T-cell (primary cell): ENCODE data around the gene ZNF280D. TPM values are rescaled to one million over a fixed set of nuclear protein-coding genes. Genes with fewer than 3 reads are reported as not detected.
"Not testable (repeated sequence)": the region's sequence is repeated elsewhere in the genome, so short reads cannot be mapped to it uniquely, and the experiment has no call there.

Source experiments
- ATAC-seq, 4 experiments: fragments of 200-7000 bp in 3 of 4; fragments of 150-1000 bp in 1 of 4; cut with Tn5 transposase; replicated peaks in 1 of 4; 1 replicate in 3 of 4; 2 replicates in 1 of 4; pipeline ENCODE4 v1.10.0; 2021; ENCODE audit warnings: moderate library complexity in 3 of 4, mild to moderate bottlenecking in 2 of 4, moderate number of reproducible peaks in 1 of 4
- CTCF ChIA-PET, 2 donors: fragments of 300-600 bp; sonication (Branson Sonifier 250); formaldehyde crosslinking; loops; one replicate each; lab custom pipeline; 2022; ENCODE audit warnings: antibody characterized with exemption in 2 of 2; lab: Charles Lee
- POLR2A ChIA-PET, 2 donors: fragments of 300-600 bp; sonication (Branson Sonifier 250); formaldehyde crosslinking; loops; one replicate each; lab custom pipeline; 2022; ENCODE audit warnings: antibody characterized with exemption in 2 of 2; lab: Charles Lee
- DNase-seq, 35 experiments: peaks; one replicate each; pipeline versions ENCODE4 v3.0.0 to v3.0.0-alpha.2; 2013 to 2023
- H3K27ac ChIP-seq: one replicate; pipeline ENCODE4 v1.5.1; 2013; ENCODE audit warnings: low read length
- H3K27me3 ChIP-seq, 2 experiments: replicated peaks in 1 of 2; 1 replicate in 1 of 2; 2 replicates in 1 of 2; pipeline versions ENCODE4 v1.6.1 to v1.7.0; 2013; ENCODE audit warnings: low read length in 1 of 2, mixed read lengths in 1 of 2; ENCODE audit not compliant: control insufficient read depth in 2 of 2, insufficient read depth in 2 of 2; ENCODE audit errors: extremely low read depth in 1 of 2
- H3K36me3 ChIP-seq, 2 donors: 1 replicate in 1 of 2; 2 replicates in 1 of 2; pipeline versions ENCODE4 v1.6.1 to v1.7.0; 2013; ENCODE audit warnings: low read length in 1 of 2; ENCODE audit not compliant: control insufficient read depth in 2 of 2, insufficient read depth in 1 of 2; ENCODE audit errors: extremely low read depth in 1 of 2
- H3K4me1 ChIP-seq, 2 experiments: 1 replicate in 1 of 2; 2 replicates in 1 of 2; pipeline versions ENCODE4 v1.6.1 to v1.7.0; 2013; ENCODE audit warnings: low read length in 2 of 2, mixed read lengths in 1 of 2; ENCODE audit not compliant: insufficient read depth in 2 of 2, control insufficient read depth in 1 of 2; ENCODE audit errors: extremely low read depth in 1 of 2
- H3K4me3 ChIP-seq, 2 donors: 1 replicate in 1 of 2; 2 replicates in 1 of 2; pipeline versions ENCODE4 v1.5.1 to v1.7.0; 2013; ENCODE audit warnings: mild to moderate bottlenecking in 2 of 2, low read length in 1 of 2, moderate library complexity in 1 of 2; ENCODE audit not compliant: control insufficient read depth in 1 of 2; ENCODE audit errors: extremely low read depth in 1 of 2
- H3K9me3 ChIP-seq: 2 replicates; pipeline ENCODE4 v1.7.0; 2013
- H3K27ac Mint-ChIP-seq, 2 donors: one replicate each; pipeline ENCODE4 v1.8.0; 2020 to 2021; ENCODE audit warnings: mild to moderate bottlenecking in 2 of 2, mixed read lengths in 2 of 2
- H3K27me3 Mint-ChIP-seq, 2 donors: one replicate each; pipeline ENCODE4 v1.8.0; 2021 to 2022; ENCODE audit warnings: mixed read lengths in 2 of 2
- H3K36me3 Mint-ChIP-seq: one replicate; pipeline ENCODE4 v1.8.0; 2021; ENCODE audit warnings: mixed read lengths
- H3K4me1 Mint-ChIP-seq, 3 donors: one replicate each; pipeline ENCODE4 v1.8.0; 2020 to 2022; ENCODE audit warnings: mixed read lengths in 3 of 3, mild to moderate bottlenecking in 1 of 3
- H3K4me3 Mint-ChIP-seq, 3 donors: one replicate each; pipeline ENCODE4 v1.8.0; 2020 to 2022; ENCODE audit warnings: mild to moderate bottlenecking in 3 of 3, mixed read lengths in 3 of 3, moderate library complexity in 3 of 3
- H3K9me3 Mint-ChIP-seq, 3 donors: one replicate each; pipeline ENCODE4 v1.8.0; 2020 to 2022; ENCODE audit warnings: mixed read lengths in 3 of 3
- WGBS: methylation state at CpG from one replicate; pipeline ENCODE4 v1.1.5; 2013; ENCODE audit warnings: missing lambda C conversion rate; ENCODE audit not compliant: insufficient coverage; 5-methylcytosine and 5-hydroxymethylcytosine counted together
- total RNA-seq, 35 experiments: library from RNA in 6 of 35; stranded (reverse) in 6 of 35; fragments of 120-200 nt in 1 of 35; gene quantifications; one replicate each; pipeline versions ENCODE4 v1.2.1 to v1.2.4 and lab custom pipeline; 2013 to 2026

Gene ZNF280D
- total RNA-seq (10 to 100 TPM; 29.1 to 39.5 (median 32.4) TPM), total RNA-seq (lab: John Stamatoyannopoulos, UW) (4.0 to 38.1 (median 18.3) reads per million in 29 experiments)
- 45.1 TPM for total RNA-seq (2013)

- Mint-ChIP-seq H3K27ac (peak within 1 kb of the TSS; percentile 92 to 93), H3K4me1 (peaks cover 37 to 41% (median 41%) of the 10 kb centered on the region in 3 donors), H3K9me3 (peaks cover 0 to 4% (median 3%) of the 10 kb centered on the region in 3 donors), H3K27me3 (no peaks in the 10 kb centered on the region), H3K4me3 (peak within 1 kb of the TSS; percentile 92 to 96 (median 95)), H3K36me3 (peaks cover 9% of the 10 kb centered on the region)
- Histone ChIP-seq H3K27ac (peak within 1 kb of the TSS; percentile 63), H3K27me3 (no peaks in the 10 kb centered on the region), H3K4me3 (peak within 1 kb of the TSS; percentile 71 to 81), H3K9me3 (no peaks in the 10 kb centered on the region), H3K4me1 (peaks cover 10 to 21% of the 10 kb centered on the region in 2 experiments), H3K36me3 (no peaks in the 10 kb centered on the region)
- ATAC-seq = peak; percentile 87 to 90 (median 89)
- ChIA-PET CTCF (no interaction called here), POLR2A (interaction anchor here in 1 of 2 donors (0.6 kb wide), 2 partner anchors 29 to 300 kb away, joined by 3 to 4 read pairs; no protein-coding TSS in a partner anchor)
- WGBS = 14% methylated on average over 99 of the region's 101 CpGs
- DNase-seq = peak; percentile 45 to 85 (median 67)
Measured at GRCh38 chr15:56733136-56734012, at the start of gene ZNF280D. TSS of gene ZNF280D (minus strand) at chr15:56733509. CDS start at chr15:56707109, 26,400 bp downstream.

GRCh38 chr15:56782306-56782705, 49.0 kb upstream of the ZNF280D start:
- H3K9me3 Mint-ChIP-seq = no peaks in the 10 kb centered on the region

GRCh38 chr15:56781666-56782065, 48.4 kb upstream of the ZNF280D start:
- Mint-ChIP-seq H3K36me3 (no peaks in the 10 kb centered on the region), H3K27me3 (peaks cover 0 to 12% of the 10 kb centered on the region in 2 donors), H3K9me3 (no peaks in the 10 kb centered on the region), H3K4me3 (no peak overlapping the region), H3K27ac (no peak overlapping the region), H3K4me1 (peaks cover 6 to 11% (median 8%) of the 10 kb centered on the region in 3 donors)
- no CpG with 5 or more reads among the region's 2 CpGs for WGBS
- ChIA-PET POLR2A (no interaction called here), CTCF (no interaction called here)
- Histone ChIP-seq H3K36me3 (no peaks in the 10 kb centered on the region), H3K4me3 (no peak overlapping the region), H3K4me1 (peaks cover 0 to 4% of the 10 kb centered on the region in 2 experiments), H3K27ac (no peak overlapping the region), H3K9me3 (no peaks in the 10 kb centered on the region), H3K27me3 (peaks cover 0 to 6% of the 10 kb centered on the region in 2 experiments)
- no peak for DNase-seq
- ATAC-seq = no peak

More at GRCh38 chr15:56782306-56782705, 49.0 kb upstream of the ZNF280D start:
- H3K27ac ChIP-seq = no peak overlapping the region
- ATAC-seq (no peak), DNase-seq (no peak)
- no CpG with 5 or more reads among the region's 8 CpGs for WGBS
- peaks cover 0 to 6% of the 10 kb centered on the region in 2 experiments for H3K27me3 ChIP-seq
- CTCF ChIA-PET = no interaction called here
- no peaks in the 10 kb centered on the region for H3K9me3 ChIP-seq
- POLR2A ChIA-PET = no interaction called here
- H3K36me3 ChIP-seq = no peaks in the 10 kb centered on the region
- no peak overlapping the region for H3K4me3 Mint-ChIP-seq
- no peaks in the 10 kb centered on the region for H3K36me3 Mint-ChIP-seq
- H3K27ac Mint-ChIP-seq = no peak overlapping the region
- H3K27me3 Mint-ChIP-seq = peaks cover 0 to 12% of the 10 kb centered on the region in 2 donors
- peaks cover 6 to 17% (median 12%) of the 10 kb centered on the region in 3 donors for H3K4me1 Mint-ChIP-seq
- H3K4me1 ChIP-seq = peaks cover 0 to 4% of the 10 kb centered on the region in 2 experiments
- H3K4me3 ChIP-seq = no peak overlapping the region

- POLR2A ChIA-PET, H3K9me3 Mint-ChIP-seq, H3K4me3 ChIP-seq: not testable (repeated sequence)
Measured at GRCh38 chr15:56780102-56780725, 46.9 kb upstream of the ZNF280D start.

GRCh38 chr15:56779449-56779848, 46.1 kb upstream of the ZNF280D start:
- H3K36me3 ChIP-seq, H3K4me3 ChIP-seq, H3K9me3 Mint-ChIP-seq, H3K9me3 ChIP-seq, H3K4me1 ChIP-seq, H3K36me3 Mint-ChIP-seq, H3K27ac Mint-ChIP-seq, ATAC-seq, POLR2A ChIA-PET, H3K27me3 ChIP-seq, H3K4me3 Mint-ChIP-seq, H3K27ac ChIP-seq, CTCF ChIA-PET: not testable (repeated sequence)
- Mint-ChIP-seq H3K4me1 (peaks cover 6 to 11% (median 7%) of the 10 kb centered on the region in 3 donors), H3K27me3 (peaks cover 0 to 16% of the 10 kb centered on the region in 2 donors)
- 95% methylated on average over 24 of the region's 25 CpGs for WGBS
- DNase-seq = peak in 1 of 35 experiments; percentile 1

More at GRCh38 chr15:56780102-56780725, 46.9 kb upstream of the ZNF280D start:
- Mint-ChIP-seq H3K27ac (peak overlapping the region in 1 of 2 donors; percentile 40), H3K4me3 (peak overlapping the region in 2 of 3 donors; percentile 21 to 47), H3K4me1 (peaks cover 6 to 11% (median 7%) of the 10 kb centered on the region in 3 donors), H3K27me3 (peaks cover 0 to 12% of the 10 kb centered on the region in 2 donors)
- H3K36me3 ChIP-seq, H3K36me3 Mint-ChIP-seq, H3K27ac ChIP-seq, H3K9me3 ChIP-seq, CTCF ChIA-PET, H3K27me3 ChIP-seq, ATAC-seq, H3K4me1 ChIP-seq: not testable (repeated sequence)
- 21% methylated on average over 8 of the region's 12 CpGs for WGBS
- DNase-seq = peak in 5 of 35 experiments; percentile 0 to 11 (median 4)

GRCh38 chr15:56778761-56779160, 45.5 kb upstream of the ZNF280D start:
- Histone ChIP-seq H3K4me3 (no peak overlapping the region), H3K36me3 (no peaks in the 10 kb centered on the region), H3K27ac (no peak overlapping the region), H3K9me3 (no peaks in the 10 kb centered on the region), H3K4me1 (peaks cover 0 to 4% of the 10 kb centered on the region in 2 experiments), H3K27me3 (peaks cover 0 to 6% of the 10 kb centered on the region in 2 experiments)
- Mint-ChIP-seq H3K27ac (no peak overlapping the region), H3K4me3 (no peak overlapping the region), H3K36me3 (no peaks in the 10 kb centered on the region), H3K4me1 (peaks cover 6 to 11% (median 7%) of the 10 kb centered on the region in 3 donors), H3K27me3 (peaks cover 0 to 16% of the 10 kb centered on the region in 2 donors), H3K9me3 (no peaks in the 10 kb centered on the region)
- no peak for DNase-seq
- WGBS = no CpG with 5 or more reads among the region's 2 CpGs
- CTCF ChIA-PET = no interaction called here
- POLR2A ChIA-PET = no interaction called here
- ATAC-seq = no peak
